ENCODE measurements around the gene CACNG7.

The CACNG7 gene

GRCh38 chr19:53951436-53951835 is 42.4 kb downstream of the CACNG7 start:
- TF ChIP-seq CTCF (IDR thresholded peaks at IDR 0.05; ENCODE audit: insufficient read depth, low read length): no peak
- no peak for TF ChIP-seq SPI1 (IDR thresholded peaks at IDR 0.05; ENCODE audit: borderline replicate concordance, low read depth)
- no peak for TF ChIP-seq REST (IDR thresholded peaks at IDR 0.05; ENCODE audit: insufficient replicate concordance, low read depth)
- no peak for TF ChIP-seq POLR2AphosphoS5 (IDR thresholded peaks at IDR 0.05; ENCODE audit: low read depth)
- no peak for TF ChIP-seq GABPA (IDR thresholded peaks at IDR 0.05; ENCODE audit: low read depth)
- H3K27me3 ChIP-seq (ENCODE audit: insufficient read depth, poor library complexity, severe bottlenecking): no peaks in the 10 kb centered on the region
- no peak for DNase-seq (ENCODE audit: low read depth in 1 of 2, low spot score in 1 of 2)
- no peak overlapping the region for H3K27ac ChIP-seq (replicated peaks)
- no peak overlapping the region for H3K4me3 ChIP-seq (replicated peaks; ENCODE audit: insufficient read depth, low read length)

GRCh38 chr19:53951947-53952346 is 42.9 kb downstream of the CACNG7 start:
- no peaks in the 10 kb centered on the region for H3K27me3 ChIP-seq (ENCODE audit: insufficient read depth, poor library complexity, severe bottlenecking)
- H3K27ac ChIP-seq (replicated peaks): no peak overlapping the region
- TF ChIP-seq CTCF (IDR thresholded peaks at IDR 0.05; ENCODE audit: insufficient read depth, low read length): no peak
- TF ChIP-seq REST (IDR thresholded peaks at IDR 0.05; ENCODE audit: insufficient replicate concordance, low read depth): no peak
- no peak for TF ChIP-seq SPI1 (IDR thresholded peaks at IDR 0.05; ENCODE audit: borderline replicate concordance, low read depth)
- TF ChIP-seq GABPA (IDR thresholded peaks at IDR 0.05; ENCODE audit: low read depth): no peak
- no peak for TF ChIP-seq POLR2AphosphoS5 (IDR thresholded peaks at IDR 0.05; ENCODE audit: low read depth)
- no peak overlapping the region for H3K4me3 ChIP-seq (replicated peaks; ENCODE audit: insufficient read depth, low read length)
- DNase-seq (ENCODE audit: low read depth in 1 of 2, low spot score in 1 of 2): no peak

GRCh38 chr19:53953383-53953782 is 44.3 kb downstream of the CACNG7 start:
- Histone ChIP-seq H3K4me3 (replicated peaks; ENCODE audit: insufficient read depth, low read length) (no peak overlapping the region), H3K27me3 (ENCODE audit: insufficient read depth, poor library complexity, severe bottlenecking) (peaks cover 11% of the 10 kb centered on the region), H3K27ac (replicated peaks) (no peak overlapping the region)
- TF ChIP-seq REST (IDR thresholded peaks at IDR 0.05; ENCODE audit: insufficient replicate concordance, low read depth) (no peak), SPI1 (IDR thresholded peaks at IDR 0.05; ENCODE audit: borderline replicate concordance, low read depth) (no peak), GABPA (IDR thresholded peaks at IDR 0.05; ENCODE audit: low read depth) (no peak), POLR2AphosphoS5 (IDR thresholded peaks at IDR 0.05; ENCODE audit: low read depth) (no peak), CTCF (IDR thresholded peaks at IDR 0.05; ENCODE audit: insufficient read depth, low read length) (no peak)
- no peak for DNase-seq (ENCODE audit: low read depth in 1 of 2, low spot score in 1 of 2)
